Bone marrow (tissue), 2 donors: Measurements from ENCODE around the gene NT5C3B.
"Not testable (repeated sequence)": the region's sequence is repeated elsewhere in the genome, so short reads cannot be mapped to it uniquely, and the experiment has no call there.

ENCODE experiments used
- DNase-seq, 2 donors: peaks; one replicate each; lab custom pipeline; 2025; lab: John Stamatoyannopoulos, UW

The NT5C3B gene

DNA sequence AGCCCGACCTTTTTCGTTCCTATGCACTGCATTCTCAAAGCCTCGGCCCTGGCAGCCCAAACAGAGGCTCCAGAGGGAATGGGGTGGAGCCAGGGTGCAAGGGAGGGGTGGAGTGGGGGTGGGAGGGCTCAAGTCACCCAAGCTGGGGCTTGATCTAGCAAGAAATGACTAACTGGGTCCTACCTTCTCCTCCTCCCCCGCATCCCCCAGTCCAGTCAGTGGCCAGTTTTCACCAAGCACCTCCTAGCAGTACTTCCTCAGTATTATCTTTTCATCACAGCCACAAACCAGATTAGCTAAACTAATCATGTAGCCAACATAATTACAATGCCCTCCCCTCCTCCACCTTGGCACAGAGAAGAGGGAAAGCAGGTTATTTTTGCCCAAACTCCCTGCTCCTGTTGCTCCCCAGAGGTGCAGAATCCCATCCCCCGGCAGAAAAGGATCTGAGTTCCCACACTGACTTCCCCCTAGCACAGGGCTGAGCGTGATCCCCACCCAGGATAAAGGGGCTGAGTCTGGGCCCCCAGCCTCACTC lies 51.8 kb downstream of the NT5C3B start:
- peak in 1 of 2 donors; percentile 74 for DNase-seq

DNA sequence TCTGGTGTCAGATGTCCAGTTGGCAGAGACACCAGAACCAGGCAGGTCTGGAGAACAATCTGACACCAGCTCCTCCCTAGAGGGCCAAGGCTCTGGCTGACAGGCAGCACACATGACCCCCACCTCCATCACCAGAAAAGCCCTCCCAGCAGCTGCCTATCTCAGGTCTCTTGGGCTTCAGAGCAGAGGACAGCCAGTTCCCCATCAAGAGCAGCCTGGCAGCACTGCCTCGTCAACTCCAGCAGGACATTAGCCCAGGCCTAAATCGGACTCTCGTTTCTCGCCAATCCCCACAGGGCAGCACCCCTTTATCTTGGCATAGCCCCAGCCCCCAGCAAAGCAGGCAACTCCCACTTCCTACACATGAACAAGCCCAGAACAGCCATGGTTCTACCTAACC lies 53.9 kb downstream of the NT5C3B start:
- no peak for DNase-seq

- DNase-seq: no peak
Observed at GRCh38 chr17:41781404-41782110, 54.5 kb downstream of the NT5C3B start.

DNA sequence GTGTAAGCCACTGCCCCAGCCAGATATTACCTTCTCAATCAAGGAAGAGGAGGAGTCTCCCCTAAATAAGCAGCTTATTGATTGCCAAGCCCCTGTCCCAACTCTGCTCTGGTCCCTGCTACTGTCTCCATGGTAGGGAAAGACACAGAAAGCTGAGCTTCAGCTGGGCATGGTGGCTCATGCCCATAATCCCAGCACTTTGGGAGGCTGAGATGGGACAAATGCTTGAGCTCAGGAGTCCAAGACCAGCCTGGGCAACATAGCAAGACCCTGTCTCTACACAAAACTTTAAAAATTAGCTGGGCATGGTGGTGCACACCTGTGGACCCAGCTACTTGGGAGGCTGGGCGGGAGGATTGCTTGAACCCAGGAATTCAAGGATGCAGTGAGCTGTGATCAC lies 56.1 kb downstream of the NT5C3B start:
- DNase-seq: no peak

- no peak for DNase-seq
Observed at GRCh38 chr17:41777574-41778188, 58.4 kb downstream of the NT5C3B start.

DNA sequence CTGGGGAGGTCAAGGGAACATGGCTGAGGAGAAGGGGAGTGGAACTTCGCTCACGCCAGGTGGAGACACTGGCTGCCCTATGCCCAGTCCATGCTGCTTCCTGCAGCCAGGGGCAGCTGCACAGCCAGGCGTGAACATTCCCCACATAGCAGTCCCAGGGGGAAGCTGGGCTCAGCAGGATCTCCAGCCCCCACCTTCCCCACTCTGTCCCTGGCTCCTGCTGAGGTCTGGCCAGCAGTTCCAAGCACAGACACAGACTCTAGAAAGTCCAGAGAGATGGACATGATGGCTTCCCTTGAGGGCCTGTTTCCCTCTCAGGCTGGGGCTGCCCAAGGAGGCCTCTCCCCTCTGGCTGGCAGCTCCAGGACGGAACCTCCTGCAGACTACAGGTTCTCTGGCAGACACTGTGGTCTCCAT lies 58.9 kb downstream of the NT5C3B start:
- no peak for DNase-seq

DNA sequence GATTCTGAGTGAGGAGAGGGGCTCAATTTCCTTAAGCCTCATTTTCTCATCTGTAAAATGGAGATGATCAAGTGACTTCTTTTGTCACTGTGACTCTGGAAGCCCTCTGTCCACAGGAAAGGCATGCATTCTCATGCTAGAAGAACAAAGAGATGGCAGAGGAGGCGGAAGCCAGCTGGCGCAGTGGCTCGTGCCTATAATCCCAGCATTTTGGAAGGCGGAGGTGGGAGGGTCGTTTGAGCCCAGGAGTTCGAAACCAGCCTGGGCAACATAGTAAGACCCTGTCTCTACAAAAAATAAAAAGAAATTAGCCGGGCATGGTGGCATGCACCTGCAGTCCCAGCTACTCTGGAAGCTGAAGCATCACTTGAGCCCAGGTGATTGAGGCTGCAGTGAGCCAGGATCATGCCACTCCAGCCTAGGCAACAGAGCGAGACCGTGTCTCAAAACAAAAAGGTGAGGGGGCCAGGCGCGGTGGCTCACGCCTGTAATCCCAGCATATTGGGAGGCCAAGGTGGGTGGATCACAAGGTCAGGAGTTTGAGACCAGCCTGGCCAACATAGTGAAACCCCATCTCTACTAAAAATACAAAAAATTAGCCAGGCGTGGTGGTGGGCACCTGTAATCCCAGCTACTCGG lies 59.7 kb downstream of the NT5C3B start:
- DNase-seq: not testable (repeated sequence)

DNA sequence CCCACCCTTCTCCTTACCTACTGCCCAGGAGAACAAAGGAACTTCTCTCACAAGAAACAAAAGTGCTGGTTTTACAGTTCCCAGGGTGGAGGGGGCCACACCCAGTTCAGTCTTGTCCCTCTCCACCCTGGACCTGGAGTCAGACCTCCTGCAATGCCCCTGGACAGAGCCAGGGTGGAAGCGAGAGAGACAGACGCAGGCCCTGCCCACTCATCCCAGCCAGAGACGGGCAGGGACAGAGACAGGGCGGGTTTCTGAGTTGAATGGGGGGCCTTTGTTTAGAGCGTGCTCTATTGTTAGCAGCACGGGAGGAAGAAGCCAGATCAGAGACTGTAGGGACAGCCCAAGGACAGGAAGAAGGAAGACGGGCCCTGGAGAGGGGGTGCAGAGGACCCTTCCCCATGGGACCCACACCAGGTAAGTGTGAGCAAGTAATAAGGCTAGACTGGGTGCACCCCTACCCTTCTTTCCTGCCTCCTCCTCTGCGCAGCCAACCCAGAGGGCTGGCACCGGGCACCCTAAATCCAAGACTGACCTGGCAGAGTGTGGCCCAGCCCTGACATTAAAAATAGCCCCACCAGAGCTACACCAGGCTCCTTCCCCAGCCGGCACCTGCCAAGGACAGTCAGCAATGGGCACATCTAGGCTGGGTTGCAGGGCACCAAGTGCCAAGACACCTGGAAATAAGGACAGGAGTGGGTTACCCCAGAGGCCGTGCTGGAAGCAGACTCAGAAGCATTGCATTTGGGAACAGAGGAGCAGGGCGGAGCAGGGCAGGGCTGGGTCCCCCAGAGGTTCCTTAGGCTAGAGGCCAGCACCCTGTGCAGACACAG lies 60.4 kb downstream of the NT5C3B start:
- DNase-seq: no peak
